GM12891 (cell line): ENCODE measurements around the gene GTF3C5.

Experiments
- PAX5 ChIP-seq: IDR thresholded peaks from 2 replicates; pipeline ENCODE4 v1.6.1; 2011; ENCODE audit warnings: low read length, moderate library complexity, mild to moderate bottlenecking; ENCODE audit not compliant: insufficient read depth, severe bottlenecking
- POLR2A ChIP-seq: IDR thresholded peaks from 2 replicates; pipeline ENCODE4 v1.6.1; 2011; ENCODE audit warnings: low read depth, low read length, control low read depth
- POLR2AphosphoS5 ChIP-seq: IDR thresholded peaks from 2 replicates; pipeline ENCODE4 v1.6.1; 2011; ENCODE audit warnings: low read depth, low read length, control low read depth
- POU2F2 ChIP-seq: IDR thresholded peaks from 2 replicates; pipeline ENCODE4 v1.6.1; 2011; ENCODE audit warnings: low read depth, mild to moderate bottlenecking, control low read depth, low read length, moderate library complexity
- TAF1 ChIP-seq: IDR thresholded peaks from 2 replicates; pipeline ENCODE4 v1.6.1; 2011; ENCODE audit warnings: low read depth, low read length, control low read depth

DNA sequence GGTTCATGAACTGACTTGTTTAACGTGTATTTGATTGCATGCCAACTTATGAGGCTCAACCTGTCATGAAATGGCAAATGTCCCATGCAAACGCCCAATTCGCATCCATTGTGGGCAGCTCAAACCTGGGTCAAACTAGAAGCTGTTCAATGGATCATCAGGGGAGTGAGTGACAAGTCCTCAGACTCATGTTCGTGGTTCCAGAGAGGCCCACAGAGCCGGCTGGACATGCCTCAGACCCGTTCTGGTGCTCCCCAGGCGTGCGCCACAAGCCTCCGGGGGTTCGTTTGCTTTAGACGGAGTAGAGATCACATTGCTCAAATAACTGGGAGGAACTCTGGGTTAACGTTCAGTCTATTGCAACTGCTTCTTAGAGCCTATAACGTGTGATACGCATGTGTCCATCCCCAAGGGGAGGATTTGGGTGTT, 37.3 kb upstream of the GTF3C5 start:
- TF ChIP-seq POLR2A (no peak), PAX5 (no peak), POLR2AphosphoS5 (no peak), TAF1 (no peak), POU2F2 (no peak)
